ENCODE data around the gene ULK2. TPM values are rescaled to one million over a fixed set of nuclear protein-coding genes. Genes with fewer than 3 reads are reported as not detected.

ULK2 gene
- polyA plus RNA-seq, 1 of the 3 experiments (the other 2 are of a cell fraction), result 18.0 TPM

DNA sequence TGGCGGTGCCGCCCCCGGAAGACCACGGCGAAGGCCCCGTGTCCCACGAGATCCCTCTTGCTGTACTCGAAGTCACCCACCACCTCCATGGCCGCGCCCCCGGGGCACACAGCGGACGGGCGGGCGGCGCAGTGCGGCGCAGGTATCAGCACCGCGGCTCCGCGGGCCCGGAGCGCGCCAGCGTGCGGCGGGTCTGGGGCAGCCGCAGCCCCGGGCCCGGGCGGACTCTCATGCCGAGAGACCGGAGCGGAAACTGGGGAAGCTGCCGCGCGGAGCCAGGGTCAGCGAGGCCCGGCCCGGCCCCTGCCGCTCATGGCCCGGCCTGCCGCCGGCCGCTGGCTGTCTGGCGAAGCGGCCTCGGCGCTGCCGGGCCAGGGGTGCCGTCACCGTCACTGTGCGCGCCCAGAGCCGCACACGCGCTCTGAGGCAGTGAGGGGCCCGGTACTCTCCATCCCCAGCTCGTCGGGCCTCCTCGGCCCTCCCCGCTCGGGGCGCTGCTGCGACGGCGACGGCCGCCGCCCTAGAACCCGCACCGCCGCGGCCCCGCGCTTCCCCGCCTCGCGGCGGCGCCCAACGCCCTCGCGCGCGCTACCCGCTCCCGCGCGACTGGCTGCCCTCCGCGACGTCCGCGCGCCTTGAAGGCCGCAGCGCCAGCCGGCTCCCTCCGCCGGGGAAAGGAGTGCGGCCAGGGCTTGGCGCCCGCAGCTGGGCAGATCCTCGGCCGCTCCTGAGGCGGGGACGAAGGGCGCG lies at the start of gene ULK2 (continued):
- no peak for TF ChIP-seq RXRA (IDR thresholded peaks at IDR 0.05; ENCODE audit: borderline replicate concordance, low read depth)
- TF ChIP-seq MEF2A (IDR thresholded peaks at IDR 0.05; ENCODE audit: borderline replicate concordance, low read depth), result no peak
- TF ChIP-seq, protein P1, sequence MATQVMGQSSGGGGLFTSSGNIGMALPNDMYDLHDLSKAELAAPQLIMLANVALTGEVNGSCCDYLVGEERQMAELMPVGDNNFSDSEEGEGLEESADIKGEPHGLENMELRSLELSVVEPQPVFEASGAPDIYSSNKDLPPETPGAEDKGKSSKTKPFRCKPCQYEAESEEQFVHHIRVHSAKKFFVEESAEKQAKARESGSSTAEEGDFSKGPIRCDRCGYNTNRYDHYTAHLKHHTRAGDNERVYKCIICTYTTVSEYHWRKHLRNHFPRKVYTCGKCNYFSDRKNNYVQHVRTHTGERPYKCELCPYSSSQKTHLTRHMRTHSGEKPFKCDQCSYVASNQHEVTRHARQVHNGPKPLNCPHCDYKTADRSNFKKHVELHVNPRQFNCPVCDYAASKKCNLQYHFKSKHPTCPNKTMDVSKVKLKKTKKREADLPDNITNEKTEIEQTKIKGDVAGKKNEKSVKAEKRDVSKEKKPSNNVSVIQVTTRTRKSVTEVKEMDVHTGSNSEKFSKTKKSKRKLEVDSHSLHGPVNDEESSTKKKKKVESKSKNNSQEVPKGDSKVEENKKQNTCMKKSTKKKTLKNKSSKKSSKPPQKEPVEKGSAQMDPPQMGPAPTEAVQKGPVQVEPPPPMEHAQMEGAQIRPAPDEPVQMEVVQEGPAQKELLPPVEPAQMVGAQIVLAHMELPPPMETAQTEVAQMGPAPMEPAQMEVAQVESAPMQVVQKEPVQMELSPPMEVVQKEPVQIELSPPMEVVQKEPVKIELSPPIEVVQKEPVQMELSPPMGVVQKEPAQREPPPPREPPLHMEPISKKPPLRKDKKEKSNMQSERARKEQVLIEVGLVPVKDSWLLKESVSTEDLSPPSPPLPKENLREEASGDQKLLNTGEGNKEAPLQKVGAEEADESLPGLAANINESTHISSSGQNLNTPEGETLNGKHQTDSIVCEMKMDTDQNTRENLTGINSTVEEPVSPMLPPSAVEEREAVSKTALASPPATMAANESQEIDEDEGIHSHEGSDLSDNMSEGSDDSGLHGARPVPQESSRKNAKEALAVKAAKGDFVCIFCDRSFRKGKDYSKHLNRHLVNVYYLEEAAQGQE (IDR thresholded peaks at IDR 0.05; ENCODE audit: low read depth, low read length), result peak; percentile 65; the same call in 1 of the 2 replicates
- peak; percentile 90 for TF ChIP-seq PBX3 (IDR thresholded peaks at IDR 0.05)
- TF ChIP-seq MXI1 (IDR thresholded peaks at IDR 0.05; ENCODE audit: low read depth, low read length), result no peak
- peak; percentile 1; the same call in 1 of the 2 replicates for TF ChIP-seq SMC3 (IDR thresholded peaks at IDR 0.05; ENCODE audit: low read depth, low read length)
- no peak for TF ChIP-seq FOXM1 (IDR thresholded peaks at IDR 0.05; ENCODE audit: low read depth)

GRCh38 chr17:19915245-19915978 lies 47.7 kb upstream of the ULK2 start:
- no peaks in the 10 kb centered on the region for H4K20me1 ChIP-seq (ENCODE audit: insufficient read depth)
- H3K36me3 ChIP-seq (replicated peaks in 1 of 2; ENCODE audit: control insufficient read depth in 1 of 2, insufficient read depth in 2 of 2, low read length in 1 of 2), result peaks cover 21 to 46% of the 10 kb centered on the region in 2 experiments
- whole genome bisulfite sequencing (ENCODE audit: low lambda C conversion rate), result 96% methylated on average over 2 of the region's 2 CpGs
- no peaks in the 10 kb centered on the region for H3K9me2 ChIP-seq
- H3K4me2 ChIP-seq, result no peak overlapping the region
- CTCF ChIA-PET, result no interaction called here
- no peaks in the 10 kb centered on the region for H3K27me3 ChIP-seq (ENCODE audit: insufficient read depth)
- POLR2A ChIA-PET, result no interaction called here
- H3K9ac ChIP-seq, result no peak overlapping the region
- H3K79me2 ChIP-seq (ENCODE audit: insufficient read depth), result no peaks in the 10 kb centered on the region
- no peak overlapping the region for H3K4me3 ChIP-seq (ENCODE audit: low read depth in 2 of 2, low read length in 1 of 2)
- no peaks in the 10 kb centered on the region for H3F3A ChIP-seq (replicated peaks; ENCODE audit: insufficient read depth)
- H3K27ac ChIP-seq (ENCODE audit: low read depth in 2 of 2, low read length in 1 of 2), result no peak overlapping the region
- H3K9me3 ChIP-seq, result no peaks in the 10 kb centered on the region
- DNase-seq, result no peak
- H3K4me1 ChIP-seq (ENCODE audit: control insufficient read depth in 1 of 2, insufficient read depth in 2 of 2, low read depth in 1 of 2, low read length in 1 of 2), result no peaks in the 10 kb centered on the region; a peak in 1 of 4 replicates
- no peak overlapping the region for H2AFZ ChIP-seq (ENCODE audit: low read depth)
- TF ChIP-seq TCF12 (IDR thresholded peaks at IDR 0.05) (no peak), EP300 (IDR thresholded peaks at IDR 0.05; ENCODE audit: borderline replicate concordance in 1 of 2, low read depth in 1 of 2, low read length in 1 of 2) (no peak), RXRA (IDR thresholded peaks at IDR 0.05; ENCODE audit: borderline replicate concordance, low read depth) (no peak), RFX5 (IDR thresholded peaks at IDR 0.05; ENCODE audit: low read length) (no peak), POLR2AphosphoS5 (IDR thresholded peaks at IDR 0.05; ENCODE audit: low read depth, low read length) (no peak), NRF1 (IDR thresholded peaks at IDR 0.05; ENCODE audit: low read depth, low read length) (no peak), YY1 (IDR thresholded peaks at IDR 0.05; ENCODE audit: low read depth) (no peak), PBX3 (IDR thresholded peaks at IDR 0.05) (no peak), NFIC (IDR thresholded peaks at IDR 0.05; ENCODE audit: borderline replicate concordance) (no peak), MXI1 (IDR thresholded peaks at IDR 0.05; ENCODE audit: low read depth, low read length) (no peak), CHD2 (IDR thresholded peaks at IDR 0.05; ENCODE audit: low read length, partially characterized antibody) (no peak), JUND (IDR thresholded peaks at IDR 0.05) (no peak), FOXM1 (IDR thresholded peaks at IDR 0.05; ENCODE audit: low read depth) (no peak)
- TF ChIP-seq, protein P2, sequence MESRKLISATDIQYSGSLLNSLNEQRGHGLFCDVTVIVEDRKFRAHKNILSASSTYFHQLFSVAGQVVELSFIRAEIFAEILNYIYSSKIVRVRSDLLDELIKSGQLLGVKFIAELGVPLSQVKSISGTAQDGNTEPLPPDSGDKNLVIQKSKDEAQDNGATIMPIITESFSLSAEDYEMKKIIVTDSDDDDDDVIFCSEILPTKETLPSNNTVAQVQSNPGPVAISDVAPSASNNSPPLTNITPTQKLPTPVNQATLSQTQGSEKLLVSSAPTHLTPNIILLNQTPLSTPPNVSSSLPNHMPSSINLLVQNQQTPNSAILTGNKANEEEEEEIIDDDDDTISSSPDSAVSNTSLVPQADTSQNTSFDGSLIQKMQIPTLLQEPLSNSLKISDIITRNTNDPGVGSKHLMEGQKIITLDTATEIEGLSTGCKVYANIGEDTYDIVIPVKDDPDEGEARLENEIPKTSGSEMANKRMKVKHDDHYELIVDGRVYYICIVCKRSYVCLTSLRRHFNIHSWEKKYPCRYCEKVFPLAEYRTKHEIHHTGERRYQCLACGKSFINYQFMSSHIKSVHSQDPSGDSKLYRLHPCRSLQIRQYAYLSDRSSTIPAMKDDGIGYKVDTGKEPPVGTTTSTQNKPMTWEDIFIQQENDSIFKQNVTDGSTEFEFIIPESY (IDR thresholded peaks at IDR 0.05; ENCODE audit: borderline replicate concordance, low read depth), result no peak
- TF ChIP-seq, protein P3, sequence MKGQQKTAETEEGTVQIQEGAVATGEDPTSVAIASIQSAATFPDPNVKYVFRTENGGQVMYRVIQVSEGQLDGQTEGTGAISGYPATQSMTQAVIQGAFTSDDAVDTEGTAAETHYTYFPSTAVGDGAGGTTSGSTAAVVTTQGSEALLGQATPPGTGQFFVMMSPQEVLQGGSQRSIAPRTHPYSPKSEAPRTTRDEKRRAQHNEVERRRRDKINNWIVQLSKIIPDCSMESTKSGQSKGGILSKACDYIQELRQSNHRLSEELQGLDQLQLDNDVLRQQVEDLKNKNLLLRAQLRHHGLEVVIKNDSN (IDR thresholded peaks at IDR 0.05; ENCODE audit: borderline replicate concordance, low read depth), result no peak
- TF ChIP-seq, protein P4, sequence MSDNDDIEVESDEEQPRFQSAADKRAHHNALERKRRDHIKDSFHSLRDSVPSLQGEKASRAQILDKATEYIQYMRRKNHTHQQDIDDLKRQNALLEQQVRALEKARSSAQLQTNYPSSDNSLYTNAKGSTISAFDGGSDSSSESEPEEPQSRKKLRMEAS (IDR thresholded peaks at IDR 0.05; ENCODE audit: low read depth), result no peak

Measured in SK-N-SH (cell line).